DND-41 (cell line): Measurements from ENCODE around the gene EMD.
A peak's percentile ranks its signal among the peaks of the same experiment; 100 is the strongest.
"Not testable (repeated sequence)": the region's sequence is repeated elsewhere in the genome, so short reads cannot be mapped to it uniquely, and the experiment has no call there.

Experiments used
- ATAC-seq: fragments of 200-7000 bp; cut with Tn5 transposase; 3 replicates; pipeline ENCODE4 v1.9.1; 2021; ENCODE audit warnings: low read depth; ENCODE audit not compliant: insufficient read depth
- DNase-seq: peaks from one replicate; pipeline ENCODE4 v3.0.0-alpha.2; 2020
- H2AFZ ChIP-seq: 2 replicates; pipeline ENCODE4 v1.6.0; 2012; ENCODE audit warnings: low read depth, low read length
- H3K27ac ChIP-seq: 2 replicates; pipeline ENCODE4 v1.5.1; 2012; ENCODE audit warnings: low read length, inconsistent platforms
- H3K27me3 ChIP-seq: fragments of 200-600 bp; sonication (generic); 2 replicates; pipeline ENCODE4 v1.6.0; 2012; ENCODE audit warnings: low read length, mild to moderate bottlenecking, inconsistent platforms; ENCODE audit not compliant: insufficient read depth, poor library complexity
- H3K36me3 ChIP-seq: 2 replicates; pipeline ENCODE4 v1.5.1; 2012; ENCODE audit warnings: low read length, inconsistent platforms; ENCODE audit not compliant: insufficient read depth
- H3K4me1 ChIP-seq: 2 replicates; pipeline ENCODE4 v1.5.1; 2012; ENCODE audit warnings: mild to moderate bottlenecking, low read length; ENCODE audit not compliant: insufficient read depth
- H3K4me2 ChIP-seq: 2 replicates; pipeline ENCODE4 v1.6.0; 2012; ENCODE audit warnings: mild to moderate bottlenecking, moderate library complexity, low read length, inconsistent platforms; ENCODE audit not compliant: insufficient read depth
- H3K4me3 ChIP-seq, 2 experiments: fragments of 200-600 bp in 1 of 2; shearing (Covaris generic) in 1 of 2; 2 replicates each; pipeline ENCODE4 v1.5.1; 2012 to 2016; ENCODE audit warnings: inconsistent platforms in 2 of 2, low read length in 2 of 2, mild to moderate bottlenecking in 2 of 2, low read depth in 1 of 2, moderate library complexity in 1 of 2
- H3K79me2 ChIP-seq: 2 replicates; pipeline ENCODE4 v1.6.0; 2012; ENCODE audit warnings: low read length, inconsistent platforms; ENCODE audit not compliant: insufficient read depth
- H3K9ac ChIP-seq: 2 replicates; pipeline ENCODE4 v1.6.0; 2012; ENCODE audit warnings: low read depth, mild to moderate bottlenecking, inconsistent platforms, low read length, moderate library complexity
- H3K9me3 ChIP-seq: 2 replicates; pipeline ENCODE4 v1.5.1; 2012; ENCODE audit warnings: low read length, moderate library complexity, mild to moderate bottlenecking, inconsistent platforms; ENCODE audit not compliant: insufficient read depth, severe bottlenecking
- H4K20me1 ChIP-seq: 2 replicates; pipeline ENCODE4 v1.6.0; 2012; ENCODE audit warnings: low read length; ENCODE audit not compliant: insufficient read depth
- CTCF ChIP-seq: IDR thresholded peaks from 2 replicates; pipeline ENCODE4 v1.5.1; 2012; ENCODE audit warnings: borderline replicate concordance, low read length, moderate library complexity, mild to moderate bottlenecking; ENCODE audit not compliant: poor library complexity, severe bottlenecking; ENCODE audit errors: extremely low read depth
- EZH2 ChIP-seq: IDR thresholded peaks from 3 replicates; pipeline ENCODE4 v1.6.1; 2012; ENCODE audit warnings: borderline replicate concordance, low read depth, mild to moderate bottlenecking, moderate library complexity, low read length, inconsistent platforms; ENCODE audit not compliant: severe bottlenecking

Gene EMD

GRCh38 chrX:154389812-154390747, 11.0 kb downstream of the EMD start:
- not testable (repeated sequence) for H2AFZ ChIP-seq, H3K79me2 ChIP-seq, H3K4me1 ChIP-seq, H3K36me3 ChIP-seq, H3K27ac ChIP-seq, H4K20me1 ChIP-seq, H3K4me2 ChIP-seq, H3K27me3 ChIP-seq, H3K9me3 ChIP-seq, H3K9ac ChIP-seq, DNase-seq
- ATAC-seq = peak; percentile 89
- H3K4me3 ChIP-seq = peak overlapping the region in 1 of 2 experiments; percentile 32; a peak in 1 of 4 replicates

GRCh38 chrX:154396363-154396762, 17.3 kb downstream of the EMD start:
- Histone ChIP-seq H3K4me1 (peaks cover 21% of the 10 kb centered on the region), H4K20me1 (peaks cover 21% of the 10 kb centered on the region), H3K79me2 (peaks cover 31% of the 10 kb centered on the region), H3K36me3 (peaks cover 29% of the 10 kb centered on the region)
- ATAC-seq, H2AFZ ChIP-seq, H3K4me3 ChIP-seq, H3K27ac ChIP-seq, H3K4me2 ChIP-seq, H3K9me3 ChIP-seq, H3K9ac ChIP-seq, H3K27me3 ChIP-seq, DNase-seq: not testable (repeated sequence)

- DNase-seq (peak; percentile 72), ATAC-seq (peak; percentile 63)
- H3K4me3 ChIP-seq = peak overlapping the region; percentile 35 to 81
- H4K20me1 ChIP-seq = peaks cover 21% of the 10 kb centered on the region
- peaks cover 21% of the 10 kb centered on the region for H3K4me1 ChIP-seq
- H3K27me3 ChIP-seq = no peaks in the 10 kb centered on the region
- no peaks in the 10 kb centered on the region for H3K9me3 ChIP-seq
- H3K36me3 ChIP-seq = peaks cover 29% of the 10 kb centered on the region
- H3K4me2 ChIP-seq = peak overlapping the region; percentile 78
- H2AFZ ChIP-seq = peak overlapping the region; percentile 65
- H3K9ac ChIP-seq = peak overlapping the region; percentile 98
- TF ChIP-seq EZH2 (no peak), CTCF (no peak)
- peak overlapping the region; percentile 98 for H3K27ac ChIP-seq
- peaks cover 31% of the 10 kb centered on the region for H3K79me2 ChIP-seq
Measured at GRCh38 chrX:154396973-154397887, 18.1 kb downstream of the EMD start.

DNA sequence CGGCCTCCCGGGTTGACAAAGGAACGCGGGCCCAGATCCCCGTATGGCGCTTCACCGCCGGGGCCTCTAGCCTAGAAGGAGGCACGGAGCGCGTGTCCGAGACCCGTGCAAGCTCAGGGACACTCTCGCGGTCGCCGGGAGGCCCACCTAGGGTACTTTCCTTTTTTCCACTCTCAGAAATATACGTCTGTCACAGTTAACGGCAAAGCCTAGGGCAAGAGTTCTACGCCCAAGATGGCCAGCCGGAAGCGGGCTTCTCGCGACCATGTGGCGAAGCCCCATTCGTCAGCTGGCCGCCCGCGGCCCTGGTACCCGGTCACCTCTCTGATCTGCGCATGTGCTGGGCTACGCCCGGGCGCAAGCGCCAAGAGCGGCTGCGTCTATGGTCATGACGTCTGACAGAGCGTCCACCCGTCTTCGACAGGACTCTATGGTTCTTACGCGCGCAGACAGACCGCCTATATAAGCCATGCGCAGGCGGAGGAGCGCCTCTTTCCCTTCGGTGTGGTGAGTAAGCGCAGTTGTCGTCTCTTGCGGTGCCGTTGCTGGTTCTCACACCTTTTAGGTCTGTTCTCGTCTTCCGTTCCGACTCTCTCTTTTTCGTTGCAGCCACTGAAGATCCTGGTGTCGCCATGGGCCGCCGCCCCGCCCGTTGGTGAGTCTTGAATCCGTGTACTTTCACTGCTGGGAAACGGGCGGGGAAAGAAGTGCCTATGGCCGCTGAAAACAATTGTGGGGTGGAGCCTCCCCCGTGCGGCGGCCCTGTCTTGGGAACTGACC, 19.0 kb downstream of the EMD start, which contains the start of gene RPL10:
Gene RPL10 (plus strand): TSS at position 490 of the 780 bp plus-strand sequence. CDS start 143 bp downstream, at position 633.
- ATAC-seq (peak; percentile 69), DNase-seq (peak; percentile 94)
- peak within 1 kb of the TSS; percentile 65 for H2AFZ ChIP-seq
- peaks cover 21% of the 10 kb centered on the region for H4K20me1 ChIP-seq
- peaks cover 31% of the 10 kb centered on the region for H3K79me2 ChIP-seq
- peaks cover 29% of the 10 kb centered on the region for H3K36me3 ChIP-seq
- H3K9me3 ChIP-seq = no peaks in the 10 kb centered on the region
- H3K27me3 ChIP-seq = no peaks in the 10 kb centered on the region
- peak within 1 kb of the TSS; percentile 98 for H3K27ac ChIP-seq
- H3K4me1 ChIP-seq = peaks cover 21% of the 10 kb centered on the region
- TF ChIP-seq EZH2 (no peak), CTCF (no peak)
- peak within 1 kb of the TSS; percentile 72 to 81 for H3K4me3 ChIP-seq
- H3K9ac ChIP-seq = peak within 1 kb of the TSS; percentile 98
- H3K4me2 ChIP-seq = peak within 1 kb of the TSS; percentile 78
